Ascending aorta (tissue), 2 donors: ENCODE measurements around the gene CTSD. TPM values are rescaled to one million over a fixed set of nuclear protein-coding genes. Genes with fewer than 3 reads are reported as not detected.

Experiments
- DNase-seq, 2 donors: peaks; one replicate each; pipeline ENCODE4 v3.0.0-alpha.2; 2019; ENCODE audit warnings: low spot score in 2 of 2
- H3K27ac ChIP-seq, 2 donors: fragments of 200-600 bp; sonication (generic); one replicate each; pipeline ENCODE4 v1.5.1; 2016 to 2017; ENCODE audit warnings: mild to moderate bottlenecking in 1 of 2
- H3K27me3 ChIP-seq: fragments of 200-600 bp; sonication (generic); one replicate; pipeline ENCODE4 v1.5.1; 2017
- H3K36me3 ChIP-seq, 2 donors: fragments of 200-600 bp; sonication (generic); one replicate each; pipeline ENCODE4 v1.5.1; 2016
- H3K4me1 ChIP-seq, 2 donors: fragments of 200-600 bp; sonication (generic); one replicate each; pipeline ENCODE4 v1.5.1; 2016 to 2017; ENCODE audit warnings: mild to moderate bottlenecking in 1 of 2
- H3K4me3 ChIP-seq, 2 donors: fragments of 200-600 bp; sonication (generic); one replicate each; pipeline ENCODE4 v1.5.1; 2016 to 2017; ENCODE audit warnings: mild to moderate bottlenecking in 1 of 2
- H3K9me3 ChIP-seq, 2 donors: fragments of 200-600 bp; sonication (generic); one replicate each; pipeline ENCODE4 v1.5.1; 2016
- CTCF ChIP-seq, 3 experiments: fragments of 200-600 bp in 2 of 3; fragments of 450-650 bp in 1 of 3; sonication (generic) in 2 of 3; IDR thresholded peaks; one replicate each; pipeline ENCODE4 v1.5.1; 2016 to 2019; ENCODE audit warnings: antibody characterized with exemption in 3 of 3, mild to moderate bottlenecking in 1 of 3, moderate library complexity in 1 of 3
- intact Hi-C: fragments of 100-400 bp; cut with DNase I; formaldehyde crosslinking; loops from one replicate; pipeline ENCODE4 v1.15.1; 2023
- total RNA-seq: library from RNA; depleted of rRNA; stranded (reverse); fragments of >200 nt; gene quantifications from one replicate; pipeline ENCODE4 v1.1.0, GENCODE V29; 2016

CTSD gene
- total RNA-seq, 1 donor from 2014 or later, result 777 TPM

- H3K4me3 ChIP-seq, result peak overlapping the region in 1 of 2 donors; percentile 8
- intact Hi-C loops, result loop anchor here (5.0 to 10.0 kb wide), 5 partner anchors 63 to 1125 kb away; partner anchors contain the start of genes CD81, CDKN1C, DUSP8 and KRTAP5-6
Observed at GRCh38 chr11:1759851-1760220, 3.9 kb downstream of the CTSD start.

GRCh38 chr11:1759151-1759850 is 4.4 kb downstream of the CTSD start:
- TF ChIP-seq CTCF (IDR thresholded peaks at IDR 0.05), result no peak
- Histone ChIP-seq H3K27ac (peak overlapping the region; percentile 83 to 94), H3K4me1 (peaks cover 24 to 41% of the 10 kb centered on the region in 2 donors), H3K27me3 (no peaks in the 10 kb centered on the region), H3K9me3 (no peaks in the 10 kb centered on the region), H3K4me3 (peak overlapping the region in 1 of 2 donors; percentile 8), H3K36me3 (peaks cover 52 to 59% of the 10 kb centered on the region in 2 donors)
- intact Hi-C loops, result no loop called here
- no peak for DNase-seq

More at GRCh38 chr11:1759851-1760220, 3.9 kb downstream of the CTSD start:
- Histone ChIP-seq H3K36me3 (peaks cover 48 to 53% of the 10 kb centered on the region in 2 donors), H3K27ac (peak overlapping the region; percentile 83 to 94), H3K4me1 (peaks cover 24 to 46% of the 10 kb centered on the region in 2 donors), H3K27me3 (no peaks in the 10 kb centered on the region), H3K9me3 (no peaks in the 10 kb centered on the region)
- no peak for DNase-seq
- TF ChIP-seq CTCF (IDR thresholded peaks at IDR 0.05), result no peak

GRCh38 chr11:1758611-1759150 is 5.0 kb downstream of the CTSD start:
- H3K9me3 ChIP-seq, result no peaks in the 10 kb centered on the region
- peaks cover 22 to 40% of the 10 kb centered on the region in 2 donors for H3K4me1 ChIP-seq
- peaks cover 58 to 65% of the 10 kb centered on the region in 2 donors for H3K36me3 ChIP-seq
- no peaks in the 10 kb centered on the region for H3K27me3 ChIP-seq
- H3K4me3 ChIP-seq, result no peak overlapping the region
- no peak for TF ChIP-seq CTCF (IDR thresholded peaks at IDR 0.05)
- intact Hi-C loops, result no loop called here
- H3K27ac ChIP-seq, result peak overlapping the region; percentile 83 to 94
- DNase-seq, result no peak

- DNase-seq, result no peak
- Histone ChIP-seq H3K27me3 (no peaks in the 10 kb centered on the region), H3K4me3 (peak overlapping the region in 1 of 2 donors; percentile 7), H3K9me3 (no peaks in the 10 kb centered on the region), H3K36me3 (peaks cover 65 to 71% of the 10 kb centered on the region in 2 donors), H3K4me1 (peaks cover 22 to 40% of the 10 kb centered on the region in 2 donors), H3K27ac (peak overlapping the region; percentile 83 to 94)
- intact Hi-C loops, result no loop called here
- no peak for TF ChIP-seq CTCF (IDR thresholded peaks at IDR 0.05)
Observed at GRCh38 chr11:1757861-1758610, 5.7 kb downstream of the CTSD start.

GRCh38 chr11:1756791-1757771 is 6.6 kb downstream of the CTSD start:
- peak overlapping the region; percentile 83 to 94 for H3K27ac ChIP-seq
- no peaks in the 10 kb centered on the region for H3K9me3 ChIP-seq
- intact Hi-C loops, result no loop called here
- H3K4me3 ChIP-seq, result no peak overlapping the region
- no peaks in the 10 kb centered on the region for H3K27me3 ChIP-seq
- peaks cover 19 to 31% of the 10 kb centered on the region in 2 donors for H3K4me1 ChIP-seq
- no peak for TF ChIP-seq CTCF (IDR thresholded peaks at IDR 0.05)
- H3K36me3 ChIP-seq, result peaks cover 70 to 78% of the 10 kb centered on the region in 2 donors
- no peak for DNase-seq
